Stimulated activated CD8-positive, alpha-beta memory T cell treated with anti-CD3 and anti-CD28 coated beads, Interleukin-15, amount 100 ng/mL, for 48 hours (primary cell): ENCODE measurements around the gene ZNF324B.
"Not testable (repeated sequence)": the region's sequence is repeated elsewhere in the genome, so short reads cannot be mapped to it uniquely, and the experiment has no call there.

Experiments
- DNase-seq, 2 donors: peaks; one replicate each; pipeline ENCODE4 v3.0.0-alpha.2; 2020; ENCODE audit warnings: low read depth in 2 of 2

ZNF324B gene

GRCh38 chr19:58455306-58455705 is 3.9 kb downstream of the ZNF324B start:
- no peak for DNase-seq

GRCh38 chr19:58456111-58456510 is 4.7 kb downstream of the ZNF324B start:
- DNase-seq, result no peak

- DNase-seq, result no peak
Observed at GRCh38 chr19:58460039-58460438, 8.6 kb downstream of the ZNF324B start.

- DNase-seq, result no peak
Observed at GRCh38 chr19:58466089-58466759, 14.8 kb downstream of the ZNF324B start.

- peak; percentile 97 to 98 for DNase-seq
Observed at GRCh38 chr19:58466760-58467589, 15.6 kb downstream of the ZNF324B start, which contains the start of gene ZNF324. Gene ZNF324 (plus strand): TSS chr19:58467080. CDS start chr19:58469186, 2,106 bp downstream.

GRCh38 chr19:58468216-58468839 is 16.9 kb downstream of the ZNF324B start:
- DNase-seq, result no peak

- no peak for DNase-seq
Observed at GRCh38 chr19:58469241-58470013, 18.0 kb downstream of the ZNF324B start.

GRCh38 chr19:58470837-58471543 is 19.6 kb downstream of the ZNF324B start:
- DNase-seq, result not testable (repeated sequence)

- no peak for DNase-seq
Observed at GRCh38 chr19:58471736-58472135, 20.3 kb downstream of the ZNF324B start.

- DNase-seq, result no peak
Observed at GRCh38 chr19:58473775-58474174, 22.4 kb downstream of the ZNF324B start.

- DNase-seq, result no peak
Observed at GRCh38 chr19:58474291-58474996, 23.0 kb downstream of the ZNF324B start.

- DNase-seq, result no peak
Observed at GRCh38 chr19:58474997-58475713, 23.7 kb downstream of the ZNF324B start.

GRCh38 chr19:58475714-58476497 is 24.5 kb downstream of the ZNF324B start, which contains the start of gene ZNF446:
Gene ZNF446 (plus strand): TSS chr19:58476352. CDS start chr19:58477219, 867 bp downstream.
- peak; percentile 95 to 96 for DNase-seq

- DNase-seq, result no peak
Observed at GRCh38 chr19:58476498-58477015, 25.1 kb downstream of the ZNF324B start.

GRCh38 chr19:58477130-58477529 is 25.7 kb downstream of the ZNF324B start:
- no peak for DNase-seq

- DNase-seq, result no peak
Observed at GRCh38 chr19:58477871-58478270, 26.4 kb downstream of the ZNF324B start.

GRCh38 chr19:58479303-58479702 is 27.9 kb downstream of the ZNF324B start:
- DNase-seq, result no peak

GRCh38 chr19:58479736-58480480 is 28.5 kb downstream of the ZNF324B start:
- no peak for DNase-seq
